ENCODE measurements around the gene AMH. TPM values are rescaled to one million over a fixed set of nuclear protein-coding genes. Genes with fewer than 3 reads are reported as not detected.

AMH gene
- total RNA-seq, 1 experiment from 2014 or later, result 5.0 TPM

GRCh38 chr19:2226051-2226839 lies 22.9 kb upstream of the AMH start:
- Mint-ChIP-seq H3K36me3 (ENCODE audit: insufficient read depth, unreplicated experiment) (peaks cover 51% of the 10 kb centered on the region), H3K4me3 (ENCODE audit: low read depth, unreplicated experiment) (no peak overlapping the region)
- no peak for TF ChIP-seq CTCF (IDR thresholded peaks at IDR 0.05; ENCODE audit: unreplicated experiment)

GRCh38 chr19:2226840-2227360 lies 22.2 kb upstream of the AMH start:
- BruUV-seq (replicated peaks), result no TSS peak
- CTCF ChIA-PET, result no interaction called here
- Mint-ChIP-seq H3K27ac (ENCODE audit: unreplicated experiment) (no peak overlapping the region), H3K9me3 (ENCODE audit: low read depth, unreplicated experiment) (no peaks in the 10 kb centered on the region), H3K36me3 (ENCODE audit: insufficient read depth, unreplicated experiment) (peaks cover 55% of the 10 kb centered on the region), H3K4me1 (ENCODE audit: low read depth, unreplicated experiment) (no peaks in the 10 kb centered on the region), H3K4me3 (ENCODE audit: low read depth, unreplicated experiment) (no peak overlapping the region), H3K27me3 (ENCODE audit: unreplicated experiment) (no peaks in the 10 kb centered on the region)
- no peak for DNase-seq
- TF ChIP-seq CTCF (IDR thresholded peaks at IDR 0.05; ENCODE audit: unreplicated experiment), result no peak
- intact Hi-C loops (cut with micrococcal nuclease; ENCODE audit: unreplicated experiment), result no loop called here

More at GRCh38 chr19:2226051-2226839, 22.9 kb upstream of the AMH start:
- H3K9me3 Mint-ChIP-seq (ENCODE audit: low read depth, unreplicated experiment), result no peaks in the 10 kb centered on the region
- H3K27me3 Mint-ChIP-seq (ENCODE audit: unreplicated experiment), result no peaks in the 10 kb centered on the region
- intact Hi-C loops (cut with micrococcal nuclease; ENCODE audit: unreplicated experiment), result no loop called here
- no peak for DNase-seq
- BruUV-seq (replicated peaks), result no TSS peak
- CTCF ChIA-PET, result no interaction called here
- H3K27ac Mint-ChIP-seq (ENCODE audit: unreplicated experiment), result no peak overlapping the region
- no peaks in the 10 kb centered on the region for H3K4me1 Mint-ChIP-seq (ENCODE audit: low read depth, unreplicated experiment)

GRCh38 chr19:2227415-2228156 lies 21.5 kb upstream of the AMH start:
- CTCF ChIA-PET, result no interaction called here
- no TSS peak for BruUV-seq (replicated peaks)
- Mint-ChIP-seq H3K27ac (ENCODE audit: unreplicated experiment) (no peak overlapping the region), H3K36me3 (ENCODE audit: insufficient read depth, unreplicated experiment) (peaks cover 56% of the 10 kb centered on the region), H3K4me3 (ENCODE audit: low read depth, unreplicated experiment) (no peak overlapping the region), H3K27me3 (ENCODE audit: unreplicated experiment) (no peaks in the 10 kb centered on the region), H3K4me1 (ENCODE audit: low read depth, unreplicated experiment) (no peaks in the 10 kb centered on the region), H3K9me3 (ENCODE audit: low read depth, unreplicated experiment) (no peaks in the 10 kb centered on the region)
- DNase-seq, result no peak
- TF ChIP-seq CTCF (IDR thresholded peaks at IDR 0.05; ENCODE audit: unreplicated experiment), result no peak
- intact Hi-C loops (cut with micrococcal nuclease; ENCODE audit: unreplicated experiment), result no loop called here

GRCh38 chr19:2228157-2229030 lies 20.7 kb upstream of the AMH start:
- no TSS peak for BruUV-seq (replicated peaks)
- no peak for TF ChIP-seq CTCF (IDR thresholded peaks at IDR 0.05; ENCODE audit: unreplicated experiment)
- no peak overlapping the region for H3K4me3 Mint-ChIP-seq (ENCODE audit: low read depth, unreplicated experiment)
- H3K9me3 Mint-ChIP-seq (ENCODE audit: low read depth, unreplicated experiment), result no peaks in the 10 kb centered on the region
- DNase-seq, result no peak
- no peaks in the 10 kb centered on the region for H3K27me3 Mint-ChIP-seq (ENCODE audit: unreplicated experiment)
- peaks cover 62% of the 10 kb centered on the region for H3K36me3 Mint-ChIP-seq (ENCODE audit: insufficient read depth, unreplicated experiment)
- intact Hi-C loops (cut with micrococcal nuclease; ENCODE audit: unreplicated experiment), result no loop called here
- H3K4me1 Mint-ChIP-seq (ENCODE audit: low read depth, unreplicated experiment), result no peaks in the 10 kb centered on the region
- no peak overlapping the region for H3K27ac Mint-ChIP-seq (ENCODE audit: unreplicated experiment)
- CTCF ChIA-PET, result interaction anchor here (0.6 kb wide), 1 partner anchor 73 kb away, joined by 3 read pairs; no protein-coding TSS in a partner anchor

Data from Calu3 (cell line).